SHP77 treated with DMSO at 0.1 percent for 48 hours (cell line): ENCODE measurements around the gene GPR137.
"Not testable (repeated sequence)": the region's sequence is repeated elsewhere in the genome, so short reads cannot be mapped to it uniquely, and the experiment has no call there.

Experiments
- DNase-seq: peaks from one replicate; lab custom pipeline; 2025; lab: John Stamatoyannopoulos, UW

GPR137 gene

DNA sequence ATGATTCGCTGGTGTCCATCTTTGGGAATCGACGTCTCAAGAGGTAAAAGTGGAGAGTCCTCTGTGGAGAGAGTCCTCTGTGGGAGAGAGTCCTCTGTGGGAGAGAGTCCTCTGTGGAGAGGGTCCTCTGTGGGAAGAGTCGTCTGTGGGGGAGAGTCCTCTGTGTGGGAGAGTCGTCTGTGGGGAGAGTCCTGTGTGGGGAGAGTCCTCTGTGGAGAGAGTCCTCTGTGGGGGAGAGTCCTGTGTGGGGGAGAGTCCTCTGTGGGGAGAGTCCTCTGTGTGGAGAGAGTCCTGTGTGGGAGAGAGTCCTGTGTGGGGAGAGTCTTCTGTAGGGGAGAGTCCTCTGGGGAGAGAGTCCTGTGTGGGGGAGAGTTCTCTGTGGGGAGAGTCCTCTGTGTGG, 35.4 kb downstream of the GPR137 start:
- DNase-seq: no peak

GRCh38 chr11:64321533-64321932, 35.9 kb downstream of the GPR137 start:
- no peak for DNase-seq

- DNase-seq: no peak
These were observed 37.2 kb downstream of the GPR137 start for GRCh38 chr11:64322925-64323260.

GRCh38 chr11:64323373-64323772, 37.7 kb downstream of the GPR137 start:
- DNase-seq: no peak

DNA sequence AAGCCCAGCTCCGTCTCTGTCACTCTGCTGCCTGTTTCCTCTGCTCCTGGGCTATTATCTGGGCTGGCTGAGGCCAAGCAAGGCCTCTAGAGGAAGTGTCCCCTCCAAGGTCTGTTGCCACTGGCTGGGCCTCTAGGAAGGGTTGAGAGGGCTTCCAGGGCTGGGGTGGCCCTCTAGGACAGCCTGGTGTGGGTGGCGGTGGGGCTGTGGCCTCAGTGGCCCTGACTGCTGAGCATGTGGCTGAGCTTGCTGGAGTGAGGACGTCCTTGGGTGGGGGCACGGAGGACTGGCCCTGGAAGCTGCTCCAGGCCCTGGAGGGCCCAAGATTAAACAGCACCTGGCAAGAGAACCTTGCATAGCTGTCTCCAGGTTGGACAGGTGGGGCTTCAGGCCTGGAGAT, 38.3 kb downstream of the GPR137 start:
- not testable (repeated sequence) for DNase-seq

DNA sequence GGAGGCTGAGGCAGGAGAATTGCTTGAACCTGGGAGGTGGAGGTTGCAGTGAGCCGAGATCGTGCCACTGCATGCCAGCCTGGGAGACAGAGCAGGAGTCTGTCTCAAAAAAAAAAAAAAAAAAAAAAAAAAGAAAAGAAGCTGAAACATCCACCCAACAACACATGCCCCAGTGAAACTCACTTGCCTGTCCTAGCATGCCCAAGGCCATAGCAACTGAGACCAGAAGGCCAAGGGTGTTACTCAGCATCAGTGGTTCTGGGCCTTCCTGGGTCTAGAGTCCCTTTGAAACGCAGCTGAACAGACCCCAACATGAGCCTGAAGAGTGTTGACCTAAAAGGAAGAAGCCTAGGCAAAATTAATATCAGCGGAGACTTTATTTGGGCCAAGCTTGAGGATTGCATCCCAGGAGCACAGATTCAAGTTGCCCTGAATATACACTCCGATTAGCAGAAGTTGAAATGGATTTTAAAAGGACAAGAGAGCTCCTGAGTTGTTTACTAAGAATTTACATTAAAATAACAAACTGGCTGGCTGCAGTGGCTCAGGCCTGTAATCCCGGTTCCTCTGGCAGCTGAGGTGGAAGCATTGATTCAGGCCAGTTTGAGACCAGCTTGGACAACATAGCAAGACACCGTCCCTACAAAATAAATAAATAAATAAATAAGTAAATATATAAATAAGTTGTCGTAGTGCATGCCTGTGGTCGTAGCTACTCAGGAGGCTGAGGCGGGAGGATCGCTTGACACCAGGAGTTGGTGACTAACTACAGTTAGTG, 39.2 kb downstream of the GPR137 start:
- DNase-seq: no peak

- DNase-seq: no peak
These were observed 41.7 kb downstream of the GPR137 start for GRCh38 chr11:64327375-64327774.

DNA sequence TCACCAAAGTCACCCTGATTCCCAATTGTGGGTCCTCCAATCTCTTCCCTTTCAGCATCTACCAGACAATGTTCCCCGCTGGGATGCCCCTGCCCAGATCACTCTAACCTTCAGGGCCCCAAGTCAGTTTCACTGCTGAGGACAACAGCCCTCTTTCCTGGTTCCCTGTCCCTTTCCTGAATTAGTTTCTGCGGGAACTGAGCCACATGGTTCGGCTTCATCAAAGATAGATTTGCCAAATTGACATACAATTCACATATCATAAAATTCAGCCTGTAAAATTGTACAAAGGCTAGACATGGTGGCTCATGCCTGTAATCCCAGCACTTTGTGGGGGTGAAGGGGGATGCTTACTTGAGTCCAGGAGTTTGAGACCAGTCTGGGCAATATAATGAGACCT, 42.3 kb downstream of the GPR137 start:
- no peak for DNase-seq

DNA sequence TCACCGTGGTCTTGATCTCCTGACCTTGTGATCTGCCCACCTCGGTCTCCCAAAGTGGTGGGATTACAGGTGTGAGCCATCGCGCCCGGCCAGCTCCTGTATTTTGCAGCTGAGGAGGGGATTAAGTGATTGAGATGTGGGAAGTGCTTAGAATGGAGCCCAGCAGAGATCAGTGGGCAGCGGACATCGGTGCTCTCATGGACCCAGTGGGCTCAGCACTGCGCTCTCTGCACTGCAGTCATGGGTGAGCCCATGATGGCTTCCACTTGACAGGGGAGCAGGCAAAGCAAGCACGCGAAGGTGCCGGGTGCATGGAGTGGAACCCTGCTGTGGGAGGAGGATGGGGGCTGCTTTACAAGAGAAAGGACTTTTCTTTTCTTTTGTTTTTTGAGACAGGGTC, 45.2 kb downstream of the GPR137 start:
- no peak for DNase-seq

GRCh38 chr11:64331569-64332371, 46.1 kb downstream of the GPR137 start:
- DNase-seq: peak; percentile 48

- no peak for DNase-seq
These were observed 47.9 kb downstream of the GPR137 start for GRCh38 chr11:64333556-64333955.

DNA sequence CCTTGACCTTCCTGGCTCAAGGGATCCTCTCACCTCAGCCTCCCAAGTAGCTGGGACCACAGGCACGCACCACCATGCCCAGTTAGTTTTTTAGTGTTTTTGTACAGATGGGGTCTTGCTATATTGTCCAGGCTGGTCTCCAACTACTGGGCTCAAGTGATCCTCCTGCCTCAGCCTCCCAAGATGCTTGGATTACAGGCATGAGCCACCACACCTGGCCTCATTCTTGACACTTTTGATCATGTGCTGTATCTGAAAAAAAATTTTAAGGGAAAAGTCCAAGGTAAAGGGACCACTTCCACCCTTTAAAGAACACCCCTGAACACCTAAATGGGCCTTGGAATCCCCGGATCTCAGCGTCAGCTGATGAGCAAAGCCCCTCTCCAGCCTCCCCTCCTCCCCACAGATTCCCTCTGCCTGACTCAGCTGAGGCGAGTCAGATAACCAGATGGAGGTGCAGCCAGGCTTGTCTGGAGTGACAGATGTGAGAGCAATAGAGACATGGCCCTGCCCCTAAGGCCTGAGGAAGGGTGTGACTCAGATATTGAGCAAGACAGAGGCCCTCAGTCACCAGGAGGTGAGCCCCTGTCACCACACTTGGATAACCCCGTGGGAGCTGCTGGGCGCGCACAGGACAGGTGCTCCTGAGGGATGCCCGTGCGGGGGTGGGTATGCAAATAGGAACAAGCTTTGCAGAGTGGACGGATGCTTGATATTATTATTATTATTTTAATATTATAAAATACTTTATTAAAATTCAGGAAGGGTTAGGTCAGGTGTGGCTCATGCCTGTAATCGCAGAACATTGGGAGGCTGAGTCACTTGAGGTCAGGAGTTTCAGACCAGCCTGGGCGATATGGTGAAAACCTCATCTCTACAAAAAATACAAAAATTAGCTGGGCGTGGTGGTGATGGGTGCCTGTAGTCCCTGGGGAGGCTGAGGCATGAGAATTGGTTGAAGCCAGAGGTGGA, 49.4 kb downstream of the GPR137 start:
- peak; percentile 69 for DNase-seq

- no peak for DNase-seq
These were observed 52.0 kb downstream of the GPR137 start for GRCh38 chr11:64337538-64338249.

DNA sequence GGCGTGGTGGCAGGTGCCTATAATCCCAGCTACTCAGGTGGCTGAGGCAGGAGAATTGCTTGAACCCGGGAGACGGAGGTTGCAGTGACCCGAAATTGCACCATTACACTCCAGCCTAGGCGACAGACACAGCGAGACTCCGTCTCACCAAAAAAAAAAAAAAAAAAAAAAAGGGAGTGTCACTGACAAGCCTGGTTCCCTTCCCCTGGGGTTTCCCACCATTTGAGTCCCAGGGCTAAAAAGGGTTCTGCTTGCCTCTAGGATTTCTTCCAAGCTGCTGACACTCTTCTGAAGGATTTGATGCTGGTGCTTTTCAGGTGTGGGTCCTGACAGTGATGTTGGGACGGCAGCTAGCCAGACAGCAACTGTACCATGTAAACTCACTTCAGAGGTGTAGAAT, 53.1 kb downstream of the GPR137 start:
- DNase-seq: no peak
